Spleen (tissue), 7 donors: Measurements from ENCODE around the gene TBX4.

ENCODE experiments used
- CTCF ChIP-seq, 11 experiments: fragments of 200-600 bp in 7 of 11; fragments of 450-650 bp in 4 of 11; sonication (generic) in 4 of 11; IDR thresholded peaks in 8 of 11; conservative IDR thresholded peaks in 3 of 11; 1 replicate in 7 of 11; 2 replicates in 4 of 11; pipeline versions ENCODE4 v1.4.0 to v1.8.0; 2016 to 2021; ENCODE audit warnings: antibody characterized with exemption in 11 of 11, inconsistent platforms in 4 of 11, mild to moderate bottlenecking in 1 of 11
- POLR2A ChIP-seq, 3 donors: fragments of 450-650 bp; IDR thresholded peaks; one replicate each; pipeline ENCODE4 v1.5.1; 2017; ENCODE audit warnings: antibody characterized with exemption in 3 of 3, mild to moderate bottlenecking in 1 of 3
- POLR2AphosphoS5 ChIP-seq, 3 donors: sonication (generic); formaldehyde crosslinking; IDR thresholded peaks; one replicate each; pipeline ENCODE4 v1.5.1; 2017; ENCODE audit warnings: antibody characterized with exemption in 3 of 3
- donor health status: DM: no; HTN: no; CAD: no; lungs with moderate emphysema.
- donor health status: DM: no; HTN: no; CAD: no.
- donor health status: DM: no; HTN: no; CAD: no.

- TF ChIP-seq CTCF (IDR thresholded peaks at IDR 0.05 in 8 of 11, conservative IDR thresholded peaks at IDR 0.05 in 3 of 11) (no peak), POLR2A (IDR thresholded peaks at IDR 0.05) (no peak), POLR2AphosphoS5 (IDR thresholded peaks at IDR 0.05) (no peak)
Observed at GRCh38 chr17:61458000-61458399, 5.8 kb downstream of the TBX4 start.
